HepG2 (cell line): ENCODE results near the gene KARS1. TPM values are rescaled to one million over a fixed set of nuclear protein-coding genes. Genes with fewer than 3 reads are reported as not detected.
A peak's percentile ranks its signal among the peaks of the same experiment; 100 is the strongest.

Experiments
- ELF3 ChIP-seq: IDR thresholded peaks from 2 replicates; pipeline ENCODE4 v1.6.1; 2016; ENCODE audit warnings: missing genetic modification reagents, missing compliant biosample characterization
- FOXA3 ChIP-seq: IDR thresholded peaks from 2 replicates; pipeline ENCODE4 v1.6.1; 2016; ENCODE audit warnings: missing genetic modification reagents, missing compliant biosample characterization
- FOXK1 ChIP-seq: sonication (generic); formaldehyde crosslinking; IDR thresholded peaks from 2 replicates; pipeline ENCODE4 v1.4.0; 2020; ENCODE audit warnings: low read depth, missing genetic modification reagents, borderline replicate concordance
- HNF4A ChIP-seq: sonication (generic); formaldehyde crosslinking; IDR thresholded peaks from 2 replicates; pipeline ENCODE4 v1.4.0; 2020; ENCODE audit warnings: missing genetic modification reagents
- MIER2 ChIP-seq: IDR thresholded peaks from 2 replicates; pipeline ENCODE4 v1.6.1; 2016; ENCODE audit warnings: missing biosample characterization, missing genetic modification reagents
- MTF2 ChIP-seq: sonication (generic); formaldehyde crosslinking; IDR thresholded peaks from 2 replicates; pipeline ENCODE4 v1.5.0; 2020; ENCODE audit warnings: missing genetic modification reagents, borderline replicate concordance
- MYC ChIP-seq: sonication (generic); formaldehyde crosslinking; IDR thresholded peaks from 2 replicates; pipeline ENCODE4 v1.9.0; 2021; ENCODE audit warnings: missing genetic modification reagents, borderline replicate concordance
- NFYB ChIP-seq: sonication (generic); formaldehyde crosslinking; IDR thresholded peaks from 2 replicates; pipeline ENCODE4 v1.4.0; 2020; ENCODE audit warnings: missing genetic modification reagents
- RXRB ChIP-seq: IDR thresholded peaks from 2 replicates; pipeline ENCODE4 v1.6.1; 2016; ENCODE audit warnings: borderline replicate concordance, missing genetic modification reagents, missing compliant biosample characterization
- SNAI1 ChIP-seq: sonication (generic); formaldehyde crosslinking; IDR thresholded peaks from 2 replicates; pipeline ENCODE4 v1.5.0; 2020; ENCODE audit warnings: mild to moderate bottlenecking, missing genetic modification reagents, borderline replicate concordance
- STAT5B ChIP-seq: sonication (generic); formaldehyde crosslinking; IDR thresholded peaks from 2 replicates; pipeline ENCODE4 v1.4.0; 2020; ENCODE audit warnings: missing genetic modification reagents
- U2AF1 ChIP-seq: fragments of 200-400 bp; formaldehyde crosslinking; optimal IDR thresholded peaks from 2 replicates; pipeline ENCODE3; 2017; ENCODE audit warnings: mild to moderate bottlenecking, low read depth, low read length
- U2AF2 ChIP-seq: fragments of 200-400 bp; formaldehyde crosslinking; IDR thresholded peaks from 2 replicates; pipeline ENCODE4 v1.6.1; 2017; ENCODE audit warnings: low read depth, mild to moderate bottlenecking, low read length
- XRCC5 ChIP-seq: fragments of 200-400 bp; formaldehyde crosslinking; optimal IDR thresholded peaks from 2 replicates; pipeline ENCODE3; 2017; ENCODE audit warnings: mild to moderate bottlenecking, low read length
- ZNF101 ChIP-seq: sonication (generic); formaldehyde crosslinking; IDR thresholded peaks from 2 replicates; pipeline ENCODE4 v1.4.0; 2020; ENCODE audit warnings: mild to moderate bottlenecking, low read depth, missing genetic modification reagents, borderline replicate concordance
- ZNF224 ChIP-seq: sonication (generic); formaldehyde crosslinking; IDR thresholded peaks from 2 replicates; pipeline ENCODE4 v1.5.0; 2020; ENCODE audit warnings: mild to moderate bottlenecking, missing genetic modification reagents
- ZNF510 ChIP-seq: sonication (generic); formaldehyde crosslinking; IDR thresholded peaks from 2 replicates; pipeline ENCODE4 v1.4.0; 2020; ENCODE audit warnings: low read depth, mild to moderate bottlenecking, missing genetic modification reagents
- ZNF747 ChIP-seq: sonication (generic); formaldehyde crosslinking; IDR thresholded peaks from 2 replicates; pipeline ENCODE4 v1.8.1; 2023; ENCODE audit warnings: missing genetic modification reagents, mild to moderate bottlenecking, borderline replicate concordance
- ZNF761 ChIP-seq: sonication (generic); formaldehyde crosslinking; conservative IDR thresholded peaks from 2 replicates; pipeline ENCODE4 v1.4.0; 2020; ENCODE audit warnings: mild to moderate bottlenecking, missing genetic modification reagents
- ZNF782 ChIP-seq: sonication (generic); formaldehyde crosslinking; IDR thresholded peaks from 2 replicates; pipeline ENCODE4 v1.4.0; 2020; ENCODE audit warnings: missing genetic modification reagents, mild to moderate bottlenecking, borderline replicate concordance
- ZNF788 ChIP-seq: sonication (generic); formaldehyde crosslinking; IDR thresholded peaks from 2 replicates; pipeline ENCODE4 v1.5.0; 2020; ENCODE audit warnings: mild to moderate bottlenecking, missing genetic modification reagents, borderline replicate concordance
- ZNF883 ChIP-seq: sonication (generic); formaldehyde crosslinking; IDR thresholded peaks from 2 replicates; pipeline ENCODE4 v1.5.1; 2020; ENCODE audit warnings: mild to moderate bottlenecking, missing genetic modification reagents; ENCODE audit errors: not compliant biosample characterization
- polyA plus RNA-seq, 8 experiments: library from polyadenylated mRNA; depleted of rRNA in 3 of 8; stranded (reverse) in 7 of 8; unstranded in 1 of 8; fragments of >200 nt; fragmentation: Illumina TruSeq in 4 of 8; extraction: Trizol in 4 of 8; gene quantifications; 2 replicates each; pipeline versions ENCODE4 v1.2.1 to v1.2.3, GENCODE V29; 2011 to 2016; ENCODE audit warnings: low read depth in 4 of 8, missing spikeins in 1 of 8, mixed read lengths in 1 of 8; ENCODE audit not compliant: insufficient read depth in 1 of 8
- total RNA-seq, 5 experiments: library from RNA; depleted of rRNA; stranded (reverse); fragments of >200 nt; fragmentation: Illumina TruSeq; extraction: Trizol; gene quantifications; 2 replicates each; pipeline ENCODE4 v1.2.3, GENCODE V29; 2016; ENCODE audit warnings: low read depth in 1 of 5
- TF ChIP-seq, protein P1 (sequence below): IDR thresholded peaks from 2 replicates; pipeline ENCODE4 v1.6.1; 2016; ENCODE audit warnings: low read depth, borderline replicate concordance
- TF ChIP-seq, protein P2 (sequence below): sonication (generic); formaldehyde crosslinking; IDR thresholded peaks from 2 replicates; pipeline ENCODE4 v1.4.0; 2020; ENCODE audit warnings: mild to moderate bottlenecking, missing genetic modification reagents
- TF ChIP-seq, protein P3 (sequence below): IDR thresholded peaks from 2 replicates; pipeline ENCODE4 v1.6.1; 2016; ENCODE audit warnings: mild to moderate bottlenecking
- TF ChIP-seq, protein P4 (sequence below): sonication (generic); formaldehyde crosslinking; IDR thresholded peaks from 2 replicates; pipeline ENCODE4 v1.5.0; 2020; ENCODE audit warnings: missing genetic modification reagents

KARS1 gene
- total and polyA plus RNA-seq, 2 of the 13 experiments (the other 11 are each of a cell fraction or from before 2014, with no cell fraction given), result 141 to 276 TPM

DNA sequence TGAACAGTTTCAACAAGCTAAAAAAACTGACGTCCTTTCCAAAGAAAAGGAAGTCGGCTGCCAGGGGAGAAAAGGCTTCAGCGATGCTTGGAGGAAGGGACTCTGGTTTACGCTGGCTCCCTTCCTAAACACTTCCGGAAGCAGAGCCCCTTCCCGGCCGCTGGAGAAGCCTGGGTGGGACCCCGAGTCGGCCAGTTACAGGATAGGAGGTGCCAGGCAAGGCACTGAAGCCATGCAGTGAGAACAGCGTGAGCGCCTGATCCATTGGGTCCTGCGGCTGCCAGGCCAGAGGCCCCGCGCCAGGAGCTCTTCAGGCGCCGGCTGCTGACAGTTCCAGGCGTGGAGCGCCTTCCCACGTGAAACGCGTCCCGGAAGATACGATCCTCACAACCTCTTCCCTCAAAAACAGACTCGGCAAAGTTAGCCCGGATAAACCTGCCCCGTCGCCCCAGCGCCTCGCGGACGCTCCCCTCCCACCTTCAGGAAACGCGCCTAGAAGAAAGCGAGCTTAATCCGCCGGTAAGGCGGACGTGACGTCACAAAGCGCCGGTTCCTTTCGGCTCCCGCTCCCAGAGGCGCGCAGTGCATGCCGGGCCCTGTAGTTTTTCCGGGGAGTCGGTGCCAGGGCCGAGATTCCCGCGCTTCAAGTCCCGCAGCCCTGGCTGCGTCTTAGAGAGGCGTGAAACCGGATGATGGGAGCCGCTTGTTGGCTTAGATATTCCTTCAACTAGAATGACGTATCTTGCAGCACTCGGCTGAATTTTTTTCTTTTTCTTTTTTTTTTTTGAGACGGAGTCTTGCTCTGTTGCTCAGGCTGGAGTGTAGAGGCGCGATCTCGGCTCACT, 24.5 kb downstream of the KARS1 start, which contains the start of gene ADAT1 (continued):
- TF ChIP-seq, protein P1, sequence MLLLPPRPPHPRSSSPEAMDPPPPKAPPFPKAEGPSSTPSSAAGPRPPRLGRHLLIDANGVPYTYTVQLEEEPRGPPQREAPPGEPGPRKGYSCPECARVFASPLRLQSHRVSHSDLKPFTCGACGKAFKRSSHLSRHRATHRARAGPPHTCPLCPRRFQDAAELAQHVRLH (CRISPR knock-in tag), result peak; percentile 91; the same call in 1 of the 2 replicates
- peak; percentile 80; the same call in 1 of the 2 replicates for TF ChIP-seq SNAI1 (CRISPR knock-in tag)
- TF ChIP-seq XRCC5, result peak; percentile 50
- TF ChIP-seq RXRB (CRISPR knock-in tag), result peak; percentile 69; the same call in 1 of the 2 replicates
- TF ChIP-seq ZNF747 (CRISPR knock-in tag), result peak; percentile 76; the same call in 1 of the 2 replicates
- no peak for TF ChIP-seq ZNF761 (CRISPR knock-in tag)
- TF ChIP-seq, protein P2, sequence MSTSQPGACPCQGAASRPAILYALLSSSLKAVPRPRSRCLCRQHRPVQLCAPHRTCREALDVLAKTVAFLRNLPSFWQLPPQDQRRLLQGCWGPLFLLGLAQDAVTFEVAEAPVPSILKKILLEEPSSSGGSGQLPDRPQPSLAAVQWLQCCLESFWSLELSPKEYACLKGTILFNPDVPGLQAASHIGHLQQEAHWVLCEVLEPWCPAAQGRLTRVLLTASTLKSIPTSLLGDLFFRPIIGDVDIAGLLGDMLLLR, result peak; percentile 75; the same call in 1 of the 2 replicates
- 0 out of 2 replicates have a peak, but pooled peaks have one; percentile 18 for TF ChIP-seq STAT5B (CRISPR knock-in tag)
- peak; percentile 39; the same call in 1 of the 2 replicates for TF ChIP-seq ZNF224
- peak; percentile 51 for TF ChIP-seq U2AF1
- TF ChIP-seq, protein P3, sequence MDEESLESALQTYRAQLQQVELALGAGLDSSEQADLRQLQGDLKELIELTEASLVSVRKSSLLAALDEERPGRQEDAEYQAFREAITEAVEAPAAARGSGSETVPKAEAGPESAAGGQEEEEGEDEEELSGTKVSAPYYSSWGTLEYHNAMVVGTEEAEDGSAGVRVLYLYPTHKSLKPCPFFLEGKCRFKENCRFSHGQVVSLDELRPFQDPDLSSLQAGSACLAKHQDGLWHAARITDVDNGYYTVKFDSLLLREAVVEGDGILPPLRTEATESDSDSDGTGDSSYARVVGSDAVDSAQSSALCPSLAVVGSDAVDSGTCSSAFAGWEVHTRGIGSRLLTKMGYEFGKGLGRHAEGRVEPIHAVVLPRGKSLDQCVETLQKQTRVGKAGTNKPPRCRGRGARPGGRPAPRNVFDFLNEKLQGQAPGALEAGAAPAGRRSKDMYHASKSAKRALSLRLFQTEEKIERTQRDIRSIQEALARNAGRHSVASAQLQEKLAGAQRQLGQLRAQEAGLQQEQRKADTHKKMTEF (CRISPR knock-in tag), result peak; percentile 94
- TF ChIP-seq FOXK1 (CRISPR knock-in tag), result peak; percentile 81; the same call in 1 of the 2 replicates
- TF ChIP-seq, protein P4, sequence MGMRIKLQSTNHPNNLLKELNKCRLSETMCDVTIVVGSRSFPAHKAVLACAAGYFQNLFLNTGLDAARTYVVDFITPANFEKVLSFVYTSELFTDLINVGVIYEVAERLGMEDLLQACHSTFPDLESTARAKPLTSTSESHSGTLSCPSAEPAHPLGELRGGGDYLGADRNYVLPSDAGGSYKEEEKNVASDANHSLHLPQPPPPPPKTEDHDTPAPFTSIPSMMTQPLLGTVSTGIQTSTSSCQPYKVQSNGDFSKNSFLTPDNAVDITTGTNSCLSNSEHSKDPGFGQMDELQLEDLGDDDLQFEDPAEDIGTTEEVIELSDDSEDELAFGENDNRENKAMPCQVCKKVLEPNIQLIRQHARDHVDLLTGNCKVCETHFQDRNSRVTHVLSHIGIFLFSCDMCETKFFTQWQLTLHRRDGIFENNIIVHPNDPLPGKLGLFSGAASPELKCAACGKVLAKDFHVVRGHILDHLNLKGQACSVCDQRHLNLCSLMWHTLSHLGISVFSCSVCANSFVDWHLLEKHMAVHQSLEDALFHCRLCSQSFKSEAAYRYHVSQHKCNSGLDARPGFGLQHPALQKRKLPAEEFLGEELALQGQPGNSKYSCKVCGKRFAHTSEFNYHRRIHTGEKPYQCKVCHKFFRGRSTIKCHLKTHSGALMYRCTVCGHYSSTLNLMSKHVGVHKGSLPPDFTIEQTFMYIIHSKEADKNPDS (CRISPR knock-in tag), result 0 out of 2 replicates have a peak, but pooled peaks have one; percentile 51
- TF ChIP-seq ZNF788 (CRISPR knock-in tag), result peak; percentile 90; the same call in 1 of the 2 replicates
- TF ChIP-seq ZNF101, result no peak
- no peak for TF ChIP-seq U2AF2
- TF ChIP-seq HNF4A (CRISPR knock-in tag), result no peak
- TF ChIP-seq ZNF782, result 0 out of 2 replicates have a peak, but pooled peaks have one; percentile 53
- peak; percentile 74 for TF ChIP-seq ZNF883 (CRISPR knock-in tag)
- peak; percentile 79 for TF ChIP-seq ELF3 (CRISPR knock-in tag)
- no peak for TF ChIP-seq ZNF510 (CRISPR knock-in tag)
- peak; percentile 85; the same call in 1 of the 2 replicates for TF ChIP-seq MYC (CRISPR knock-in tag)
- TF ChIP-seq MIER2 (CRISPR knock-in tag), result peak; percentile 55; the same call in 1 of the 2 replicates
- peak; percentile 56; the same call in 1 of the 2 replicates for TF ChIP-seq NFYB (CRISPR knock-in tag)
- no peak for TF ChIP-seq MTF2 (CRISPR knock-in tag)
- TF ChIP-seq FOXA3 (CRISPR knock-in tag), result peak; percentile 69
